GM12872 (cell line): Measurements from ENCODE around the gene CFDP1.

Experiments used
- CTCF ChIP-seq: IDR thresholded peaks from 3 replicates; pipeline ENCODE4 v1.5.1; 2011; ENCODE audit warnings: low read depth, mild to moderate bottlenecking, low read length, moderate library complexity; ENCODE audit not compliant: insufficient read depth

CFDP1 gene

DNA sequence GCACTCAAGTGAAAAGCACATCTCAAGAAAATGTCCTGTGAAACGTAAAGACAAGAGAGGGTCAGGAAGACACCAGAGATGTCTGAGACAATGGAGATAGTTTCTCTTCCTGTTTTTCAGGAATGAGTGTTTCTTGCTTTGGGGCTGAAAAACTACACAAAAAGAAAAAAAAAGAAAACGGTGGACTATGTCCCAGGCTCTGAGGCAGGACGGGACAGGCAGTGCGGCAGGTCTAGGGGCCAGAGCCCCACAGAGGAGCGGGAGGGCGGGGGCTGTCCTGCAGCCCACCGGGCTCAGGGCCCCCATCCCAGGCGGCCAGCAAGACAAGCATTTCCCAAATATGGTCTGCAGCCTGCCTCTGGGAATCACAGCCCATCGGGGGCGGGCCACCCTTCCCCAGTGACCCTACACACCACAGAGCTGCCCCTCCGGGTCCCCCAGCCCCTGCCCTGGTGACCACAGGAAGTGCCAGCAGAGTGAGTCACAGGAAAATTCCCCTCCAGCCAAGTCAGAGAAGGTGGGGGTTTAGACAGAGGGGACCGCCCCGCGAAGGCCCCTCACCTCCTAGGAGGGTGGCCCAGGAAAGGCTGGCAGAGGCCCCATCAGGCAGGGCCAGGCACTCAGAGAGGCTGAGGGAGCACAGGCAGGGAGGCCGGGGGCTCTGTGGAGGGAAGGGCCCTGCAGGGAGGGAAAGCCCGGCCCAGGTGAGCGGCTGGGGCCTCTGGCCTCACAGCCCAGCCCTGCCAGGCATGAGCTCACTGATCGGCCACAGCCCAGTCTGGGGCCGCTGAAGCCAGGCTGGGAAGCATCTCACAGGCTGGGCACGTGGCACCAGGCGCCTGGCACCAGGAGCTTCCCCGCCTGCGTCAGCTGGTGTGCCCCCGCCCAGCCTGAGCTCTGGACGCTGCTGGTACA, 188.2 kb downstream of the CFDP1 start:
- TF ChIP-seq CTCF, result no peak

- 0 out of 3 replicates have a peak, but pooled peaks have one; percentile 10 for TF ChIP-seq CTCF
Measured at GRCh38 chr16:75244225-75244809, 189.0 kb downstream of the CFDP1 start.
